Activated CD4-positive, alpha-beta memory T cell treated with anti-CD3 and anti-CD28 coated beads, Interleukin-2, amount 10 ng/mL, durations not matched to agents 7 days and 5 days (primary cell): Measurements from ENCODE around the gene VPS41. TPM values are rescaled to one million over a fixed set of nuclear protein-coding genes. Genes with fewer than 3 reads are reported as not detected.
A peak's percentile ranks its signal among the peaks of the same experiment; 100 is the strongest.
"Not testable (repeated sequence)": the region's sequence is repeated elsewhere in the genome, so short reads cannot be mapped to it uniquely, and the experiment has no call there.

Experiments used
- CTCF ChIA-PET: fragments of 350-600 bp; sonication (Branson Sonifier 250); formaldehyde crosslinking; loops from one replicate; lab custom pipeline; 2021; ENCODE audit warnings: antibody characterized with exemption, inconsistent platforms; lab: Charles Lee
- POLR2A ChIA-PET: fragments of 350-600 bp; sonication (Branson Sonifier 250); formaldehyde crosslinking; loops from one replicate; lab custom pipeline; 2021; ENCODE audit warnings: antibody characterized with exemption; lab: Charles Lee
- DNase-seq: peaks from one replicate; pipeline ENCODE4 v3.0.0-alpha.2; 2020
- H3K27ac Mint-ChIP-seq: one replicate; pipeline ENCODE4 v1.8.0; 2021; ENCODE audit warnings: mild to moderate bottlenecking, mixed read lengths
- H3K27me3 Mint-ChIP-seq: one replicate; pipeline ENCODE4 v1.8.0; 2021; ENCODE audit warnings: mixed read lengths
- H3K36me3 Mint-ChIP-seq: one replicate; pipeline ENCODE4 v1.8.0; 2021; ENCODE audit warnings: low read depth, mixed read lengths
- H3K4me1 Mint-ChIP-seq: one replicate; pipeline ENCODE4 v1.8.0; 2021; ENCODE audit warnings: mixed read lengths
- H3K4me3 Mint-ChIP-seq: one replicate; pipeline ENCODE4 v1.8.0; 2021; ENCODE audit warnings: mild to moderate bottlenecking, mixed read lengths
- H3K9me3 Mint-ChIP-seq: one replicate; pipeline ENCODE4 v1.8.0; 2021; ENCODE audit warnings: mixed read lengths
- total RNA-seq, 2 experiments: library from RNA; stranded (reverse); gene quantifications; one replicate each; pipeline ENCODE4 v1.2.3, GENCODE V29; 2021

Gene VPS41
- 10 to 100 TPM; 52.8 to 54.8 TPM for total RNA-seq

GRCh38 chr7:38908759-38909335, at the start of gene VPS41:
TSS of gene VPS41 (minus strand) at chr7:38909191. CDS start at chr7:38909174, 17 bp downstream.
- DNase-seq, result peak; percentile 84
- POLR2A ChIA-PET, result interaction anchor here (0.6 to 1.1 kb wide), 4 partner anchors 8 to 559 kb away, joined by 3 read pairs; no protein-coding TSS in a partner anchor
- peak within 1 kb of the TSS; percentile 89 for H3K4me3 Mint-ChIP-seq
- H3K36me3 Mint-ChIP-seq, result no peaks in the 10 kb centered on the region
- H3K27me3 Mint-ChIP-seq, result peaks cover 3% of the 10 kb centered on the region
- H3K9me3 Mint-ChIP-seq, result no peaks in the 10 kb centered on the region
- CTCF ChIA-PET, result interaction anchor here (1.1 kb wide), 1 partner anchor 23 kb away, joined by 4 read pairs; no protein-coding TSS in a partner anchor
- H3K27ac Mint-ChIP-seq, result peak within 1 kb of the TSS; percentile 62
- peaks cover 34% of the 10 kb centered on the region for H3K4me1 Mint-ChIP-seq

DNA sequence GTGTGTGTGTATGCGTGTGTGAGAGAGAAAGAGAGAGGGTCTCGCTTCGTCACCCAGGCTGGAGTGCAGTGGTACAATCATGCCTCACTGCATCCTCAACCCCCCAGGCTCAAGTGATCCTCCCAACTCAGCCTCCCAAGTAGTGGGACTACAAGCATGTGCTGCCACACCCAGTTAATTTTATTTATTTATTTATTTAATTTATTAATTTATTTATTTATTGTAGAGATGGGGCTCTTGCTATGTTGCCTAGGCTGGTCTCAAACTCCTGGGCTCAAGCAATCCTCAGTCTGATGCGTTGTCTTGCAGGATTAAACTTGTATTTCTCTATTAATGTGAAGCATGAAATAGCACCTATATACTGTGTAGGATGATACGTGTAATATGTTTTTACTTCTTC, 46.9 kb upstream of the VPS41 start:
- ChIA-PET CTCF (no interaction called here), POLR2A (no interaction called here)
- Mint-ChIP-seq H3K36me3 (no peaks in the 10 kb centered on the region), H3K27me3 (peaks cover 9% of the 10 kb centered on the region), H3K4me3 (no peak overlapping the region), H3K9me3 (no peaks in the 10 kb centered on the region), H3K27ac (no peak overlapping the region), H3K4me1 (no peaks in the 10 kb centered on the region)
- no peak for DNase-seq

GRCh38 chr7:38953971-38954370, 45.0 kb upstream of the VPS41 start:
- no peak overlapping the region for H3K27ac Mint-ChIP-seq
- no peaks in the 10 kb centered on the region for H3K4me1 Mint-ChIP-seq
- no peaks in the 10 kb centered on the region for H3K36me3 Mint-ChIP-seq
- DNase-seq, result no peak
- POLR2A ChIA-PET, result no interaction called here
- no peak overlapping the region for H3K4me3 Mint-ChIP-seq
- CTCF ChIA-PET, result no interaction called here
- no peaks in the 10 kb centered on the region for H3K9me3 Mint-ChIP-seq
- peaks cover 9% of the 10 kb centered on the region for H3K27me3 Mint-ChIP-seq

DNA sequence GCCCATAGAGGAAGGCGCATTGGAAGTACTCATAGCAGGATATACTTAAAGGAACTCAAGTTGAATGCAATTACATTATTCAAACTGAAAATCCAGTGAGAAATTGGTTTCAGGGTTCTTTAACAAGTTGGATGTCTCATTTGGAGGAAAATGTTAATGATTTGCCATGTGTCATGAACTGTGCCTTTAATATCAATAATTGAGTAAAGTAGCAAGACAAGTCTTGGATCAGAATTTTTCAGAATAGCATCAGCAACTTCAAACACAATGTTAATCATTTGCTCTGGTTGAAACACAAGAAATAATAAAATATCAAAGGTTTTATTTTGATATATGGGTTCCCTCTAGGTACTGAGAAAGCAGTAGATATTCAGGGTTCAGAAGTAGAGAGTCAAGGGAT, 44.2 kb upstream of the VPS41 start:
- DNase-seq, result no peak
- Mint-ChIP-seq H3K4me3 (no peak overlapping the region), H3K9me3 (no peaks in the 10 kb centered on the region), H3K27me3 (peaks cover 9% of the 10 kb centered on the region), H3K27ac (no peak overlapping the region), H3K36me3 (no peaks in the 10 kb centered on the region), H3K4me1 (no peaks in the 10 kb centered on the region)
- POLR2A ChIA-PET, result no interaction called here
- CTCF ChIA-PET, result no interaction called here

- Mint-ChIP-seq H3K9me3 (no peaks in the 10 kb centered on the region), H3K4me3 (no peak overlapping the region), H3K4me1 (no peaks in the 10 kb centered on the region), H3K27ac (no peak overlapping the region), H3K36me3 (no peaks in the 10 kb centered on the region), H3K27me3 (peaks cover 12% of the 10 kb centered on the region)
- POLR2A ChIA-PET, result no interaction called here
- no peak for DNase-seq
- CTCF ChIA-PET, result no interaction called here
Observed at GRCh38 chr7:38951213-38951612, 42.2 kb upstream of the VPS41 start.

- POLR2A ChIA-PET, result no interaction called here
- H3K36me3 Mint-ChIP-seq, result no peaks in the 10 kb centered on the region
- H3K4me1 Mint-ChIP-seq, result no peaks in the 10 kb centered on the region
- no peak overlapping the region for H3K27ac Mint-ChIP-seq
- no peak for DNase-seq
- H3K4me3 Mint-ChIP-seq, result no peak overlapping the region
- H3K9me3 Mint-ChIP-seq, result no peaks in the 10 kb centered on the region
- peaks cover 11% of the 10 kb centered on the region for H3K27me3 Mint-ChIP-seq
- CTCF ChIA-PET, result no interaction called here
Observed at GRCh38 chr7:38950309-38950708, 41.3 kb upstream of the VPS41 start.

DNA sequence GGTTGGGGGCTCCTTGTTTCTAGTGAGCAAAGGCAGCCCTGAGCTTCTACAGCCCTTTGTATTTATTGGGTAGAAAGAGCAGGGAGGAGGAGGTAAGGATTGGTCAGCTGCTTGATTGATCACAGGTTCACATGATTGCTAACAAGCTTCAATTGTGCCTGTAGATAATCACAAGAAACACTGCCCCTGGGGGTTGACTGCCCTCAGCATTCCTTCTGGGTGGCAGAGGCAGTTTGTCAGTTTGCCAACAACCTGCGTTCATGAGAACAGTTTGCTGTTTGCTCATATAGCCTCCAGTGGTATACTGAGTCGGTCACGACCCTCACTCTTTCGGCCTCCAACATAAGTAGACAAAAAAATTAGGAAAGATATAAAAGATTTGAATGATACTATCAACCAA, 38.5 kb upstream of the VPS41 start:
- H3K27ac Mint-ChIP-seq, CTCF ChIA-PET, DNase-seq, H3K4me3 Mint-ChIP-seq, POLR2A ChIA-PET, H3K27me3 Mint-ChIP-seq, H3K36me3 Mint-ChIP-seq, H3K9me3 Mint-ChIP-seq, H3K4me1 Mint-ChIP-seq: not testable (repeated sequence)

GRCh38 chr7:38942431-38943051, 33.5 kb upstream of the VPS41 start:
- CTCF ChIA-PET, result no interaction called here
- peaks cover 5% of the 10 kb centered on the region for H3K27me3 Mint-ChIP-seq
- POLR2A ChIA-PET, result no interaction called here
- no peaks in the 10 kb centered on the region for H3K36me3 Mint-ChIP-seq
- H3K27ac Mint-ChIP-seq, result no peak overlapping the region
- DNase-seq, result no peak
- H3K9me3 Mint-ChIP-seq, result no peaks in the 10 kb centered on the region
- H3K4me3 Mint-ChIP-seq, result no peak overlapping the region
- H3K4me1 Mint-ChIP-seq, result no peaks in the 10 kb centered on the region

- POLR2A ChIA-PET, result no interaction called here
- no peak overlapping the region for H3K27ac Mint-ChIP-seq
- peaks cover 11% of the 10 kb centered on the region for H3K27me3 Mint-ChIP-seq
- no peak overlapping the region for H3K4me3 Mint-ChIP-seq
- DNase-seq, result no peak
- CTCF ChIA-PET, result interaction anchor here (1.1 kb wide), 1 partner anchor 9 kb away, joined by 3 read pairs; no protein-coding TSS in a partner anchor
- H3K36me3 Mint-ChIP-seq, result no peaks in the 10 kb centered on the region
- H3K4me1 Mint-ChIP-seq, result no peaks in the 10 kb centered on the region
- no peaks in the 10 kb centered on the region for H3K9me3 Mint-ChIP-seq
Observed at GRCh38 chr7:38940774-38941173, 31.8 kb upstream of the VPS41 start.

- H3K4me3 Mint-ChIP-seq, result no peak overlapping the region
- no peak for DNase-seq
- POLR2A ChIA-PET, result no interaction called here
- H3K27ac Mint-ChIP-seq, result no peak overlapping the region
- H3K4me1 Mint-ChIP-seq, result no peaks in the 10 kb centered on the region
- CTCF ChIA-PET, result no interaction called here
- H3K27me3 Mint-ChIP-seq, result peaks cover 13% of the 10 kb centered on the region
- no peaks in the 10 kb centered on the region for H3K36me3 Mint-ChIP-seq
- no peaks in the 10 kb centered on the region for H3K9me3 Mint-ChIP-seq
Observed at GRCh38 chr7:38938589-38938988, 29.6 kb upstream of the VPS41 start.

- Mint-ChIP-seq H3K27ac (no peak overlapping the region), H3K4me3 (no peak overlapping the region), H3K27me3 (peaks cover 13% of the 10 kb centered on the region), H3K4me1 (no peaks in the 10 kb centered on the region), H3K36me3 (no peaks in the 10 kb centered on the region), H3K9me3 (no peaks in the 10 kb centered on the region)
- DNase-seq, result no peak
- ChIA-PET POLR2A (no interaction called here), CTCF (no interaction called here)
Observed at GRCh38 chr7:38938001-38938485, 29.1 kb upstream of the VPS41 start.

DNA sequence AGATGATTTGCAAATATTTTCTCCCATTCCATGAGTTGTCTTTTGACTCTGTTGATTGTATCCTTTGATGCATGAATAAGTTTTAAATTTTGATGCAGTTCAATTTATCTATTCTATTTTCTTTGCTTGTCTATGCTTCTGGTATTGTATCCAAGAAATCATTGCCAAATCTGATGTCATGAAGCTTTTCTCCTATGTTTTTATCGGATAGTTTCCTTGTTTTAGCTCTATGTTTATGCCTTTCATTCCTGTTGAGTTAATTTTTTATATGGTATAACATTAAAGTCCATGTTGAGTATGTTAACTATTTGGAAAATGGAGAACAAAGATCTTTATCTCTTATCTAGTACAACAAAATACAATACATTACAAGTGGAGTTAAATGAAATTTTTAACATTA, 27.6 kb upstream of the VPS41 start:
- Mint-ChIP-seq H3K27ac (no peak overlapping the region), H3K4me3 (no peak overlapping the region), H3K27me3 (peaks cover 9% of the 10 kb centered on the region), H3K9me3 (no peaks in the 10 kb centered on the region), H3K36me3 (no peaks in the 10 kb centered on the region), H3K4me1 (peaks cover 3% of the 10 kb centered on the region)
- ChIA-PET POLR2A (no interaction called here), CTCF (no interaction called here)
- no peak for DNase-seq

DNA sequence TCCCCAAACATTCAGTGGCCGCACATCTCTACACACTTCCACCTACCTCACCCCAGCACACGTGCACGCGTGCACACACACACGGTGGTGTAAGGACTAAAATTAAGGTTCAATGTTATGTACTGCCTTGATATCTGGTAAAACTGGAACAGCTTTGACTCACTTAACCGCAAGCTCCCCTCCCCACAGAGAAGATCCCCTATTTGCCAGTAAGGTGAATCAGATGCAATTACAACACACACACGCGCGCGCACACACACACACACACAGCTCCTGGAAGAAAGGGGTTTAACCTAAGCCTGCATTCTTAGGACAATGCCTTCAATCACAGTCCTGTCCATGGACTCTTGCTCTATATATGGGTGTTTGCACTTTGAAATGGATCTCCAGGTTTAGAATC, 25.5 kb upstream of the VPS41 start:
- DNase-seq, result no peak
- Mint-ChIP-seq H3K27me3 (peaks cover 9% of the 10 kb centered on the region), H3K36me3 (no peaks in the 10 kb centered on the region), H3K4me3 (no peak overlapping the region), H3K27ac (no peak overlapping the region), H3K9me3 (no peaks in the 10 kb centered on the region), H3K4me1 (peaks cover 3% of the 10 kb centered on the region)
- ChIA-PET CTCF (no interaction called here), POLR2A (no interaction called here)

GRCh38 chr7:38934051-38934450, 25.1 kb upstream of the VPS41 start:
- no peak overlapping the region for H3K27ac Mint-ChIP-seq
- ChIA-PET CTCF (interaction anchor here (2.5 kb wide), 1 partner anchor 15 kb away, joined by 10 read pairs; no protein-coding TSS in a partner anchor), POLR2A (no interaction called here)
- H3K27me3 Mint-ChIP-seq, result peaks cover 9% of the 10 kb centered on the region
- peaks cover 3% of the 10 kb centered on the region for H3K4me1 Mint-ChIP-seq
- no peak overlapping the region for H3K4me3 Mint-ChIP-seq
- DNase-seq, result no peak
- H3K36me3 Mint-ChIP-seq, result no peaks in the 10 kb centered on the region
- H3K9me3 Mint-ChIP-seq, result no peaks in the 10 kb centered on the region
